MM.1S (cell line): ENCODE data around the gene SUCLG1.

ENCODE experiments used
- EZH2 ChIP-seq: fragments of 300-600 bp; sonication (generic); optimal IDR thresholded peaks from 2 replicates; pipeline ENCODE3; 2017; ENCODE audit warnings: low read depth, mild to moderate bottlenecking, antibody characterized with exemption, low read length, mixed read lengths
- TF ChIP-seq, protein P1 (sequence below): fragments of 300-600 bp; sonication (generic); IDR thresholded peaks from 2 replicates; pipeline ENCODE4 v1.5.1; 2016; ENCODE audit warnings: antibody characterized with exemption, low read length, mixed read lengths

DNA sequence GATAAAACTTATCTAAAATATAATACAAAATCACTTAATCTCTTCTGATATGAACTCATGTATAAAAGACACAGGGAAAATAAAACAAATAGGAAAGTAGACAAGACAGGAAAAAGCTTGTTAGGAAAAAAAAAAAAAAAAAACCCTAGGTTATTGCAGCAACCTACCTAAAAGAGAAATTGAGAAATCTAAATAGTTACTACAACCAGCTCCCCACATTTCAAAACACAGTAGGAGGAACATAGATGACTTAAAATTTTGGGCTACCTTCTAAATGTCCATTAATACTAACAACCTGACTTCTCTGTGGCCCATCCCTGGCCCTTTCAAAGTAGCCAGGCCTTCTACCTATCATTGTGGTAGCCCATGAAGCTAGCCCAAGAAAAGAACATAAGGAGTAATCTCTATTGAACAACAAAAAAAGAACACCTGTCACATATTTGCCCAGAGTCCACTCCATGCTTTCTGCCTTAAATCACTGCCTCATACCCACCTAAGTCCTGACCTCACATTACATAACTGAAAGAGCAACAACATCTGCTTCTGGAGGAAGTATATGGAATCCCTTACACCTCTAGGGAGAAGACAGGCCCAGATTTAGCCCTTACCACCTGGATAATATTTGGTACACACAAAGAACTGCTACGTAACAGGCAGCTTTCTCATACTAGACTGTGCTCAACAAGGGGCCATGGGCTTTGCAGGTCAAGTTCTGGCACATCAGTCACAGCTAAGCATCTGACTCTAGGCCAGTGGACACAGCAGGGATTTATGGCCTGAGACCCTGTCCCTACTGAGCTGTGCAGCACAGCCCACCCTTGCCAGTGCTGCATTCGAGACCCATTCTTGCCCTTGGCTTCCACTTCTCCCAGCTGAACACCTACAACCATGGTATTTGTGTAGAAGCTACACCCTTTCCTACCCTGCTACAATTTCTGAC lies 8.5 kb downstream of the SUCLG1 start:
- no peak for TF ChIP-seq EZH2
- TF ChIP-seq, protein P1, sequence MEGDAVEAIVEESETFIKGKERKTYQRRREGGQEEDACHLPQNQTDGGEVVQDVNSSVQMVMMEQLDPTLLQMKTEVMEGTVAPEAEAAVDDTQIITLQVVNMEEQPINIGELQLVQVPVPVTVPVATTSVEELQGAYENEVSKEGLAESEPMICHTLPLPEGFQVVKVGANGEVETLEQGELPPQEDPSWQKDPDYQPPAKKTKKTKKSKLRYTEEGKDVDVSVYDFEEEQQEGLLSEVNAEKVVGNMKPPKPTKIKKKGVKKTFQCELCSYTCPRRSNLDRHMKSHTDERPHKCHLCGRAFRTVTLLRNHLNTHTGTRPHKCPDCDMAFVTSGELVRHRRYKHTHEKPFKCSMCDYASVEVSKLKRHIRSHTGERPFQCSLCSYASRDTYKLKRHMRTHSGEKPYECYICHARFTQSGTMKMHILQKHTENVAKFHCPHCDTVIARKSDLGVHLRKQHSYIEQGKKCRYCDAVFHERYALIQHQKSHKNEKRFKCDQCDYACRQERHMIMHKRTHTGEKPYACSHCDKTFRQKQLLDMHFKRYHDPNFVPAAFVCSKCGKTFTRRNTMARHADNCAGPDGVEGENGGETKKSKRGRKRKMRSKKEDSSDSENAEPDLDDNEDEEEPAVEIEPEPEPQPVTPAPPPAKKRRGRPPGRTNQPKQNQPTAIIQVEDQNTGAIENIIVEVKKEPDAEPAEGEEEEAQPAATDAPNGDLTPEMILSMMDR = no peak
